Activated naive CD4-positive, alpha-beta T cell treated with Interleukin-2 at 50 U/mL for 16 hours (primary cell): Measurements from ENCODE around the gene DIS3L2.

Source experiments
- DNase-seq: peaks from one replicate; pipeline ENCODE4 v3.0.0-alpha.2; 2020

DIS3L2 gene

GRCh38 chr2:231961349-231962166, at the start of gene DIS3L2:
DIS3L2 (plus strand) TSS chr2:231961713; CDS start chr2:232014928, 53,215 bp downstream.
- DNase-seq: peak; percentile 81

GRCh38 chr2:231914077-231914690, 47.3 kb upstream of the DIS3L2 start:
- no peak for DNase-seq

GRCh38 chr2:231917280-231918066, 44.0 kb upstream of the DIS3L2 start:
- no peak for DNase-seq

GRCh38 chr2:231918501-231919330, 42.8 kb upstream of the DIS3L2 start:
- no peak for DNase-seq

GRCh38 chr2:231919341-231920035, 42.0 kb upstream of the DIS3L2 start:
- DNase-seq: no peak

GRCh38 chr2:231920366-231920765, 41.1 kb upstream of the DIS3L2 start:
- DNase-seq: no peak

- DNase-seq: no peak
Measured at GRCh38 chr2:231920795-231921194, 40.7 kb upstream of the DIS3L2 start.

- no peak for DNase-seq
Measured at GRCh38 chr2:231922311-231923009, 39.1 kb upstream of the DIS3L2 start.

GRCh38 chr2:231923010-231923344, 38.5 kb upstream of the DIS3L2 start:
- no peak for DNase-seq

- DNase-seq: no peak
Measured at GRCh38 chr2:231923951-231924888, 37.3 kb upstream of the DIS3L2 start.

- DNase-seq: no peak
Measured at GRCh38 chr2:231924889-231925275, 36.6 kb upstream of the DIS3L2 start.

- peak; percentile 73 for DNase-seq
Measured at GRCh38 chr2:231925303-231926179, 36.0 kb upstream of the DIS3L2 start.

GRCh38 chr2:231926180-231926741, 35.3 kb upstream of the DIS3L2 start, which contains the start of gene NPPC:
NPPC (minus strand) TSS chr2:231926396; CDS start chr2:231926249, 147 bp downstream.
- DNase-seq: peak; percentile 64

- peak; percentile 11 for DNase-seq
Measured at GRCh38 chr2:231926761-231927565, 34.5 kb upstream of the DIS3L2 start.

- no peak for DNase-seq
Measured at GRCh38 chr2:231927566-231927890, 34.0 kb upstream of the DIS3L2 start.

GRCh38 chr2:231928481-231928880, 33.0 kb upstream of the DIS3L2 start:
- DNase-seq: no peak

GRCh38 chr2:231928901-231929725, 32.4 kb upstream of the DIS3L2 start:
- DNase-seq: no peak
